NCI-H82 treated with DMSO at 0.1 percent for 48 hours (cell line): Measurements from ENCODE around the gene PTPN5.

Experiments used
- DNase-seq: peaks from one replicate; lab custom pipeline; 2025; ENCODE audit not compliant: unreplicated experiment; lab: John Stamatoyannopoulos, UW

Gene PTPN5

DNA sequence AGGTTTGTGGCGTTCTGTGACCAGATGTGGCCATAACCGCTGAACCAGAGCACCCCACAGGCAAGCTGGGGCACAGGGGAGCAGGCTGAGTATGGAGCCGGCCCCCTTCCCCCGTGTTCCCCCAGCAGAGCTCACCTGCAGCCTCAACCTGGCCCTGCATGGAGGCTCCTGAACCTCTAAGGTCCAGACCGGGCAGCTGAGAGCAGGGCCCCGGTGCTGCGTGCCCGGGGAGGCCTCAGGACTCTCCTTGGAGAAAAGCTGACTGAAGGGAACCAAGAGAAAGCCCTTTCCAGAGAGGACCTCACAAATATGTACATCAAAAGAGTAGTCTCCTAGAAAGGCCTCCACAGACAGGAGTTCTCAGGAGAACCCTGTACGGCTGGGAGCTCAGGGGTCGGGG is 48.2 kb downstream of the PTPN5 start:
- DNase-seq, result no peak

DNA sequence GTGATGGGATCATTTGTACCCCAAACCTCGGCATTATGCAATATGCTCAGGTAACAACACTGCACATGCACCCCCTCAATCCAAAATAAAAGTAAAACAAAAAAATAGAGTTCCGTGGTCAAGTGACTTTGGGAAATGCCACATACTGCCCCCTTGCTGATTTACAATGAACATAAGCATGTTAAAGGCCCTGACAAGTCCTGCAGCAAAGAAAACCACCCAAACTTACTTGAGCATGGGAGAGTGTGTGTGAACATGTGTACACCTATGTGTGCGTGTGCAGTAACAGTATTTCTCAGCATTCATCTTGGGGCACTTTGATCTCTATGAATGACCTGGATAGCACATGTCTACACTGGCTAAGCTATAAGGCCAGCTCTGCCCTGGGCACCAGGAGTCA is 49.8 kb downstream of the PTPN5 start:
- DNase-seq, result no peak

- DNase-seq, result no peak
These were observed 51.9 kb downstream of the PTPN5 start for GRCh38 chr11:18739685-18740084.

GRCh38 chr11:18737642-18738041 is 54.0 kb downstream of the PTPN5 start:
- no peak for DNase-seq

DNA sequence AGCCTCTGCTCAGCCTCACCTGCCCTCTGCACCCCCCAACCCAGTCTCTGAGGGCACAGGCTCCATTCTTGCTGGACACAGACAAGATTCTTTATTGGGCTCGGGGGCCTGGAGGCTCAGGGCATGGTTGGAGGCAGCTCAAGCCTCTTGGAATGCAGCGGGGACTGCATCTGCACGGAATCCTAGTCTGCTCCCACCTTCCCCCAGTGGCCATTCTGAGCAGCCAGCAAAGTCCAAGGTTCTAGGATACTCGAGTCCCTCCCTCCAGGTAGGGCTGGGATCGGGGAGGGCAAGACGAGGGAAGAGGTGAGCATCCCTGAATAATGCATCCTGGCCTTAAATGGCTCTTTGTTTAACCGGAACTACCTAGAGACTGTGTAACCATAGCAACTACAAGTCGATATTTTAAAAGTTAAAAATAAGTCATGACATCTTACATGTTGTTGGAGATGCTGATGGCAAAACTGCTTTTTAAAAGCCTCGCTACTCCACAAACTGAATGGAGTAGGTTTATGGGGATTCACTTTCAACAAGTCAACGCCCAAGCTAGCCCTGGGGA is 54.9 kb downstream of the PTPN5 start:
- DNase-seq, result no peak

DNA sequence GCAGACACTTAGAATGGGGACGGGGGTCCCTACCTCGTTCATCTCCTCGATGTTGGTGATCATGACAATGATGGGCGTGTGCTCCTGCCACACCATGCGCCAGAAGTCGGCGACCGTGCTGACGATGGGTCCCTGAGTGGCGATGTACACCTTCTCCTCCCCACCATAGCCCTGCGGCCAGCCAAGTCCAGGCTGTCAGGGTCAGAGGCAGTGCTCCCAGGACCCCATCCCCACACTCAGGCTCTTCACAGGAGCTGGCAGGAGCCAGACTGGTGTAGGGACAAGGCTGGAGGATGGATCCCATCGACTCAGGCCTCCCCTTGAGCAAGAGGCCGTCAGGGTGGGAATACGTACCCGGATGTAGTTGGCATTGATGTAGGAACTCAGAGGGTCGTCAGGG is 58.4 kb downstream of the PTPN5 start:
- DNase-seq, result no peak

GRCh38 chr11:18731949-18732821 is 59.4 kb downstream of the PTPN5 start:
- DNase-seq, result peak; percentile 2

- DNase-seq, result no peak
These were observed 60.2 kb downstream of the PTPN5 start for GRCh38 chr11:18731441-18731840.

DNA sequence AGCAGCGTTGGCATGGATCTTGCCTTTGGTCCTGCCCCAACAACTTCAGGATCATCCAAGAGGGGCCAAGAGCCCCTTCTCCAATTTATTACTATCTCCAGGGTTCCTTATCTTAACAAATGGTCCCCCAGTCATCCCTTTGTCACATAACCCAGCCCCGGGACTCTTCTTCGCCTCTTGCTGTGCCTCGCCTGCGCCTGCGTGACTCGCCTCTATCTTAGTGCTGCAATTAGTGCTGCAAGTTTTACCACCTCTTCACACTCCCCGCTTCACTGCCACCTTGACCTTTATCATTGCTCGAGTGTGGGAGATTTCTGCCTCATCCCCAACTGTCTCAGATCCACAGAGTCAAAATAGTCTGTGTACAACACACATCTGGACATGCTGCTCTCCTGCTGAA is 61.6 kb downstream of the PTPN5 start:
- no peak for DNase-seq

GRCh38 chr11:18729426-18729825 is 62.2 kb downstream of the PTPN5 start:
- no peak for DNase-seq

- DNase-seq, result no peak
These were observed 62.9 kb downstream of the PTPN5 start for GRCh38 chr11:18728658-18729057.

- DNase-seq, result no peak
These were observed 63.9 kb downstream of the PTPN5 start for GRCh38 chr11:18727479-18728236.

- DNase-seq, result no peak
These were observed 65.6 kb downstream of the PTPN5 start, which contains the start of gene IGSF22 for GRCh38 chr11:18726040-18726439. TSS of gene IGSF22 (minus strand) at chr11:18726188. CDS start at chr11:18724236, 1,952 bp downstream.

GRCh38 chr11:18723991-18724390 is 67.6 kb downstream of the PTPN5 start:
- no peak for DNase-seq

DNA sequence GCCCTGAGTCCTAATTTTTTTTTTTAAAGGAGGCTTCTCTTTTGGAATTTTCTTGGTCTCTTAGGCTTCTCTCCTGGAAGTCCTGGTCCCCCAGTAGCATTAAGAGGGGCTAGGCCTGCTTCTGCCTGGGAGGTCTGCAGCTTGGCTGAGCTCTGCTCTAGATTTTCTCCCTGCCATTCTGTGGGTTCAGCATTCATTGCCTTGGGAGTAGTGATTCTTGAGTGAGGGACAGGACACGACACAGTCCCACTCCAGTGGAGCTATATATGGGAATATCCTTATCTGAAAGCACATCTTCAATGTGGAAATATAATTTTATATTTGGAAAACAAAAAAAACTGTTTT is 69.3 kb downstream of the PTPN5 start:
- no peak for DNase-seq

- peak; percentile 35 for DNase-seq
These were observed 69.9 kb downstream of the PTPN5 start for GRCh38 chr11:18721561-18722292.

- peak; percentile 32 for DNase-seq
These were observed 70.6 kb downstream of the PTPN5 start for GRCh38 chr11:18720808-18721560.

DNA sequence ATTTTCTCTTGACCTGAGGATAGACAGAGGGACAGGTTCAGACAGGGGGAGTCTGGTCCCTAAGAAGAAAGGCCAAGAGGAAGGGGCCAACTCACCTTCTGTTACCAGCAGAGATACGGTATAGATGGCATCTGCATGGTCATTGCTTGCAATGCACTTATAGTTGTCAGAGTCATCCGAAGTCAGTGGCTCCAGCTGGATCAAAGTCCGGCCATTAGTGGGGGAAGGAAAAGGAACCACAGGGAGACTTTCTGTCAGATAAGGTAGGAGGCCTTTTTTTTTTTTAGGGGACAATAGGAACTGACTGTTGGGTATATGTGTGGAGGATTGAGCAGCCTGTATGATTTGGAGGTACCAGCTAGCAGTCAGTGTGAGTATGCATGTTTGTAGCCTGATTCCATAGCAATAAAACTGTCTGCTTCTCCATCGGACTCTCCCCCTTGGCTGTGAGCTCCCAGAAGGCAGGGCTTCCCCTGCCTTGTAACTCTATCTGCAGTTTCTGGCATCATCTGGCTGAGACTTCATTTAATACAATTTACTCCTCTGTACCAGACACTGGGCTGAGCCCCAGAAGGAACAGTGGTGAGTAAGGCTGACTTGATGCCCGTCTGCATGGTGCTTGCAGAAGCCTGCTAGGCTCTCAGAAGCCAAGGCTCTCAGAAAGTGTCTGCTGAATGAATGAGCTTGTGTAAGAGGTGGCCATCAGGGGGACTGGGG is 71.3 kb downstream of the PTPN5 start:
- DNase-seq, result no peak

GRCh38 chr11:18715476-18715875 is 76.1 kb downstream of the PTPN5 start:
- DNase-seq, result no peak

DNA sequence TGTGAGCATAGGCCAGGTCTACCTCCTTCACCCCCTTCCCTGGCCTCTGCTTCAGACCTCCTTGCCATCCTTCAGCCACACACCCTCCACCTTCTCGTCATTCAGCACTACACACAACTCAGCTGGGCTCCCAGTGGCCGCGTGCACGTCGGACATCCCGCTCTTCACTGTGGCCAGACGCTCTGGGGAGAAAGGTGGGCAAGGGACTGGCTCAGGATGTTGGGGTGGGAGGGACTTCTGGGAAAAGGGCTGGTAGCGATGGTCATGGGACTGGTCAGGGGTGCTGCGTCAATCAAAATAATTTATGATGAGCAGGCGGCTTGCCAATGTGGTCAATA is 77.2 kb downstream of the PTPN5 start:
- DNase-seq, result no peak
